ENCODE data around the gene AP4S1.
"Not testable (repeated sequence)": the region's sequence is repeated elsewhere in the genome, so short reads cannot be mapped to it uniquely, and the experiment has no call there.

The AP4S1 gene

GRCh38 chr14:31025367-31026076 lies at the start of gene AP4S1:
TSS of gene AP4S1 (plus strand) at chr14:31025649. CDS start at chr14:31066197, 40,548 bp downstream.
- DNase-seq (ENCODE audit: low read depth in 2 of 2, low spot score in 1 of 2) = peak; percentile 5 to 13

GRCh38 chr14:30977752-30978151 lies 47.7 kb upstream of the AP4S1 start:
- no peak for DNase-seq (ENCODE audit: low read depth in 2 of 2, low spot score in 1 of 2)

GRCh38 chr14:30980106-30980704 lies 45.2 kb upstream of the AP4S1 start:
- DNase-seq (ENCODE audit: low read depth in 2 of 2, low spot score in 1 of 2) = not testable (repeated sequence)

- no peak for DNase-seq (ENCODE audit: low read depth in 2 of 2, low spot score in 1 of 2)
Observed at GRCh38 chr14:30980980-30981379, 44.5 kb upstream of the AP4S1 start.

GRCh38 chr14:30982533-30982932 lies 42.9 kb upstream of the AP4S1 start:
- DNase-seq (ENCODE audit: low read depth in 2 of 2, low spot score in 1 of 2) = no peak

GRCh38 chr14:30983858-30984257 lies 41.6 kb upstream of the AP4S1 start:
- DNase-seq (ENCODE audit: low read depth in 2 of 2, low spot score in 1 of 2) = no peak

GRCh38 chr14:30985796-30986195 lies 39.7 kb upstream of the AP4S1 start:
- no peak for DNase-seq (ENCODE audit: low read depth in 2 of 2, low spot score in 1 of 2)

GRCh38 chr14:30988509-30988908 lies 36.9 kb upstream of the AP4S1 start:
- DNase-seq (ENCODE audit: low read depth in 2 of 2, low spot score in 1 of 2) = no peak

GRCh38 chr14:30990770-30991169 lies 34.7 kb upstream of the AP4S1 start:
- no peak for DNase-seq (ENCODE audit: low read depth in 2 of 2, low spot score in 1 of 2)

- no peak for DNase-seq (ENCODE audit: low read depth in 2 of 2, low spot score in 1 of 2)
Observed at GRCh38 chr14:30991408-30991807, 34.0 kb upstream of the AP4S1 start.

- DNase-seq (ENCODE audit: low read depth in 2 of 2, low spot score in 1 of 2) = no peak
Observed at GRCh38 chr14:30993071-30993470, 32.4 kb upstream of the AP4S1 start.

GRCh38 chr14:30994681-30995620 lies 30.5 kb upstream of the AP4S1 start:
- no peak for DNase-seq (ENCODE audit: low read depth in 2 of 2, low spot score in 1 of 2)

- DNase-seq (ENCODE audit: low read depth in 2 of 2, low spot score in 1 of 2) = no peak
Observed at GRCh38 chr14:30995689-30996088, 29.8 kb upstream of the AP4S1 start.

- DNase-seq (ENCODE audit: low read depth in 2 of 2, low spot score in 1 of 2) = no peak
Observed at GRCh38 chr14:30996892-30997659, 28.4 kb upstream of the AP4S1 start.

- no peak for DNase-seq (ENCODE audit: low read depth in 2 of 2, low spot score in 1 of 2)
Observed at GRCh38 chr14:30998100-30998706, 27.2 kb upstream of the AP4S1 start.

GRCh38 chr14:30999038-30999773 lies 26.2 kb upstream of the AP4S1 start:
- no peak for DNase-seq (ENCODE audit: low read depth in 2 of 2, low spot score in 1 of 2)

GRCh38 chr14:31000629-31001338 lies 24.7 kb upstream of the AP4S1 start:
- no peak for DNase-seq (ENCODE audit: low read depth in 2 of 2, low spot score in 1 of 2)

- DNase-seq (ENCODE audit: low read depth in 2 of 2, low spot score in 1 of 2) = no peak
Observed at GRCh38 chr14:31001339-31001658, 24.1 kb upstream of the AP4S1 start.

- DNase-seq (ENCODE audit: low read depth in 2 of 2, low spot score in 1 of 2) = no peak
Observed at GRCh38 chr14:31003284-31003683, 22.2 kb upstream of the AP4S1 start.

Data from stimulated activated CD8-positive, alpha-beta memory T cell treated with anti-CD3 and anti-CD28 coated beads, Interleukin-4, amount 100 ng/mL, for 4 hours (primary cell).